Vagina (tissue), 2 donors: ENCODE results near the gene MAFG. TPM values are rescaled to one million over a fixed set of nuclear protein-coding genes. Genes with fewer than 3 reads are reported as not detected.

Source experiments
- DNase-seq, 2 donors: peaks; one replicate each; pipeline ENCODE4 v3.0.0-alpha.2; 2017; ENCODE audit errors: extremely low spot score in 2 of 2
- H3K27ac ChIP-seq: fragments of 200-600 bp; sonication (generic); one replicate; pipeline ENCODE4 v1.5.1; 2019
- H3K27me3 ChIP-seq: fragments of 200-600 bp; sonication (generic); one replicate; pipeline ENCODE4 v1.5.1; 2019
- H3K36me3 ChIP-seq, 2 donors: fragments of 200-600 bp; sonication (generic); one replicate each; pipeline ENCODE4 v1.5.1; 2017 to 2019
- H3K4me1 ChIP-seq: fragments of 200-600 bp; sonication (generic); one replicate; pipeline ENCODE4 v1.5.1; 2019
- H3K4me3 ChIP-seq, 2 donors: fragments of 200-600 bp; sonication (generic); 1 replicate in 1 of 2; 2 replicates in 1 of 2; pipeline ENCODE4 v1.5.1; 2016 to 2019
- H3K9me3 ChIP-seq: fragments of 200-600 bp; sonication (generic); one replicate; pipeline ENCODE4 v1.5.1; 2019
- POLR2A ChIP-seq, 2 donors: fragments of 450-650 bp; IDR thresholded peaks; one replicate each; pipeline ENCODE4 v1.6.1; 2017; ENCODE audit warnings: antibody characterized with exemption in 2 of 2, mild to moderate bottlenecking in 2 of 2, moderate library complexity in 2 of 2
- POLR2AphosphoS5 ChIP-seq, 2 donors: sonication (generic); formaldehyde crosslinking; IDR thresholded peaks; one replicate each; pipeline ENCODE4 v1.9.0; 2017; ENCODE audit warnings: antibody characterized with exemption in 2 of 2, mild to moderate bottlenecking in 2 of 2, low read depth in 1 of 2; ENCODE audit not compliant: insufficient read depth in 1 of 2
- intact Hi-C: fragments of 100-400 bp; cut with DNase I; formaldehyde crosslinking; loops from one replicate; pipeline ENCODE4 v1.15.1; 2023
- total RNA-seq: library from RNA; depleted of rRNA; stranded (reverse); fragments of >200 nt; gene quantifications from one replicate; pipeline ENCODE4 v1.2.3, GENCODE V29; 2016
- TF ChIP-seq, protein P1 (sequence below), 3 experiments: fragments of 450-650 bp in 2 of 3; fragments of 200-600 bp in 1 of 3; sonication (generic) in 1 of 3; IDR thresholded peaks; one replicate each; pipeline ENCODE4 v1.5.1; 2017 to 2019; ENCODE audit warnings: antibody characterized with exemption in 3 of 3, mild to moderate bottlenecking in 2 of 3, moderate library complexity in 2 of 3

MAFG gene
- total RNA-seq, 1 donor from 2014 or later: 18.9 TPM

GRCh38 chr17:81927152-81927652 lies 333 bp downstream of the MAFG start:
- H3K4me1 ChIP-seq: peaks cover 63% of the 10 kb centered on the region
- no peaks in the 10 kb centered on the region for H3K9me3 ChIP-seq
- peak overlapping the region; percentile 72 to 89 for H3K4me3 ChIP-seq
- no peaks in the 10 kb centered on the region for H3K27me3 ChIP-seq
- H3K36me3 ChIP-seq: peaks cover 0 to 2% of the 10 kb centered on the region in 2 donors
- intact Hi-C loops: no loop called here
- TF ChIP-seq POLR2AphosphoS5 (IDR thresholded peaks at IDR 0.05; ENCODE audit: insufficient read depth in 1 of 2, low read depth in 1 of 2) (no peak), POLR2A (IDR thresholded peaks at IDR 0.05) (no peak)
- TF ChIP-seq, protein P1, sequence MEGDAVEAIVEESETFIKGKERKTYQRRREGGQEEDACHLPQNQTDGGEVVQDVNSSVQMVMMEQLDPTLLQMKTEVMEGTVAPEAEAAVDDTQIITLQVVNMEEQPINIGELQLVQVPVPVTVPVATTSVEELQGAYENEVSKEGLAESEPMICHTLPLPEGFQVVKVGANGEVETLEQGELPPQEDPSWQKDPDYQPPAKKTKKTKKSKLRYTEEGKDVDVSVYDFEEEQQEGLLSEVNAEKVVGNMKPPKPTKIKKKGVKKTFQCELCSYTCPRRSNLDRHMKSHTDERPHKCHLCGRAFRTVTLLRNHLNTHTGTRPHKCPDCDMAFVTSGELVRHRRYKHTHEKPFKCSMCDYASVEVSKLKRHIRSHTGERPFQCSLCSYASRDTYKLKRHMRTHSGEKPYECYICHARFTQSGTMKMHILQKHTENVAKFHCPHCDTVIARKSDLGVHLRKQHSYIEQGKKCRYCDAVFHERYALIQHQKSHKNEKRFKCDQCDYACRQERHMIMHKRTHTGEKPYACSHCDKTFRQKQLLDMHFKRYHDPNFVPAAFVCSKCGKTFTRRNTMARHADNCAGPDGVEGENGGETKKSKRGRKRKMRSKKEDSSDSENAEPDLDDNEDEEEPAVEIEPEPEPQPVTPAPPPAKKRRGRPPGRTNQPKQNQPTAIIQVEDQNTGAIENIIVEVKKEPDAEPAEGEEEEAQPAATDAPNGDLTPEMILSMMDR (IDR thresholded peaks at IDR 0.05): no peak
- peak overlapping the region; percentile 95 for H3K27ac ChIP-seq
- no peak for DNase-seq

DNA sequence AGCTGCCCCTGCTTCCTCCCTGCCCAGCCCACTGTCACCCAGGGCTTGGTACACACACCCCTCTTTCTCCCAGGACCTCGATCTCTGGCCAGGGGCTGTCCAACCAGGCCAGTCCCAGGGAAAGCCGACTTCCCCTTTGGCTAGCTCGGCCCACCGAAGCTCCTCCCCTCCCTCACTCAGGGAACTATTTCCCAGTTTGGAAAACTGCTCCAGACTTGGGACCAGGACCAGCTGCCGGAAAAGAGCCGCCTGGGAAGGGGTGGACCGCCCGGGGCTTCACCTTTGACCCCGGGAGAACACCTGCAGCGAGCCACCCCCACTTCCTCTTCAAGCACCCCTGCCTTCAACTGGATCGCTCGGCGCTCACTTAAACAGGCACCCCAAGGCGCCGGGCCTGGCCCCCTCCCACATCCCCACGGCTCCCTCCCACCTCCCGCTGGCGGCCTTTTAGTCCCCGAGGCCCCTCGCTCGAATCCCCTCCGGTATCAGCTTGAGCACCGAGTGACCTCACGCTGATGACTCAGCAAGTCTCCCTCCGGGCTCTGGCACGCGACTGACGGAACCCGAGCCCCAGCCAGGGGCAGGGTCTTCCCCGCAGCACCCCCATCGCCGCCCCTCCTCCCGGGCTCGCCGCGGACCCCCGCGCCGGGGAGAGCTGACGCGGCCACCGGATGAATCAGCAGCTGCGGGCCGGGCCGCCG lies 934 bp downstream of the MAFG start:
- H3K27me3 ChIP-seq: no peaks in the 10 kb centered on the region
- no peak for TF ChIP-seq POLR2A (IDR thresholded peaks at IDR 0.05)
- peak; percentile 25 to 67 for TF ChIP-seq POLR2AphosphoS5 (IDR thresholded peaks at IDR 0.05; ENCODE audit: insufficient read depth in 1 of 2, low read depth in 1 of 2)
- peaks cover 0 to 6% of the 10 kb centered on the region in 2 donors for H3K36me3 ChIP-seq
- no peak for DNase-seq
- intact Hi-C loops: no loop called here
- H3K4me3 ChIP-seq: peak overlapping the region; percentile 72 to 89
- H3K4me1 ChIP-seq: peaks cover 58% of the 10 kb centered on the region
- no peaks in the 10 kb centered on the region for H3K9me3 ChIP-seq
- peak overlapping the region; percentile 95 for H3K27ac ChIP-seq

- Histone ChIP-seq H3K36me3 (peaks cover 0 to 6% of the 10 kb centered on the region in 2 donors), H3K9me3 (no peaks in the 10 kb centered on the region), H3K27ac (peak overlapping the region; percentile 95), H3K4me3 (peak overlapping the region; percentile 72 to 89), H3K27me3 (no peaks in the 10 kb centered on the region), H3K4me1 (peaks cover 53% of the 10 kb centered on the region)
- intact Hi-C loops: no loop called here
- TF ChIP-seq, protein P1 (IDR thresholded peaks at IDR 0.05): no peak
- TF ChIP-seq POLR2AphosphoS5 (IDR thresholded peaks at IDR 0.05; ENCODE audit: insufficient read depth in 1 of 2, low read depth in 1 of 2) (no peak), POLR2A (IDR thresholded peaks at IDR 0.05) (no peak)
- no peak for DNase-seq
Measured at GRCh38 chr17:81925860-81926450, 1.6 kb downstream of the MAFG start.

DNA sequence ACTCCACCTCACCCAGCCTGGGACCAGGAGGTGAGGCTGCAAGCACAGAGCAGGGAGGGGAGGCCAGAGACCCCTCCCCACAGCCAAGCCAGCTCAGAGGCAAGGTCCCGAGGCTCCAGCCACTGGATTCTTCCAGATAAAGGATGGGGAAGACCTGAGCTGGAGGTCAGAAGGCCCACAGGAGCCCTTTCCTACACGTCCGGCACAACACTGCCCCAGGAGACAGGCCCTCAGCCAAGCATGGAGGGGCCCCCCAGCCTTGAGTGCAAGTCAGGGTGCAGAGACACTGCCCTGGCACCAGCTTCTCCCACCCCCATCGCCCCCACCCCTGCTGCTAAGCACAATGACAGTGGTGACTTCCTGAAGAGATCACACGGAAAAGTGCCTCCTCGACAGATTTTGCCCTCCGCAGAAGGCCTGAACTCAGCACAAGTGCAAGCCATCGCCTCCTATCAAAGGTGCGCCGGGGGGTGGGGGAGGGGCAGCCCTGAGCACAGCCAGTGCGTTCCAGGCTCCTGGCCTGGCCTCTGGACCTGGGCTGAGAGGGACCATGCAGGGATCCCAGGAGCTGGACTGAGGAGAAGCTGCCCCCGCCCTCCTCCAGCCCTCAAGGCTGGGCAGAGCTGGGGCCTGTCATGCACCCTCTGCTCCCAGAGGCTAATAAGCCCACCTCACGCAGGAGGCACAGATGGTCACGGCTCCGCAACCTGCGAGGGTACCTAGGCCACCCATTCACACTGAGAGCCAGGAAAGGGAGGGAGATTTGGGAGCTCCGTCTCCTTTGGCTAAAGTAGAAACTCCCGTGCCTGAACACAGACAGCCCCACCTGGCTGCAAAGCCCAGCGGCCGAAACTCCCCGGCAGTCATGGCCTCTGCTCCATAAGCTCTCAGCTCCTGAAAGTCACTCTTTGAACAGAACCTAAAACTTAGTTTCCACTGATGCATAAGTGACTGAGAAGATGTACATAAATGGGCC lies 2.7 kb downstream of the MAFG start:
- Histone ChIP-seq H3K4me3 (no peak overlapping the region), H3K36me3 (peaks cover 0 to 6% of the 10 kb centered on the region in 2 donors)
- no peak for DNase-seq

More for the DNA sequence above, 2.7 kb downstream of the MAFG start:
- Histone ChIP-seq H3K4me1 (peaks cover 53% of the 10 kb centered on the region), H3K27me3 (no peaks in the 10 kb centered on the region), H3K9me3 (no peaks in the 10 kb centered on the region), H3K27ac (peak overlapping the region; percentile 18)
- TF ChIP-seq, protein P1 (IDR thresholded peaks at IDR 0.05): no peak
- TF ChIP-seq POLR2A (IDR thresholded peaks at IDR 0.05) (no peak), POLR2AphosphoS5 (IDR thresholded peaks at IDR 0.05; ENCODE audit: insufficient read depth in 1 of 2, low read depth in 1 of 2) (no peak)
- intact Hi-C loops: no loop called here
